Neural crest cell (in vitro differentiated cells): ENCODE measurements around the gene ZNF629. TPM values are rescaled to one million over a fixed set of nuclear protein-coding genes. Genes with fewer than 3 reads are reported as not detected.
A peak's percentile ranks its signal among the peaks of the same experiment; 100 is the strongest.

Experiments
- DNase-seq: peaks from one replicate; pipeline ENCODE4 v3.0.0; 2021; ENCODE audit warnings: low read depth, mixed read lengths, low spot score
- H3K27ac Mint-ChIP-seq: one replicate; pipeline ENCODE4 v1.8.0; 2021; ENCODE audit warnings: mild to moderate bottlenecking, mixed read lengths; ENCODE audit not compliant: unreplicated experiment
- H3K27me3 Mint-ChIP-seq: 2 replicates; pipeline ENCODE4 v1.8.0; 2021; ENCODE audit warnings: low read depth, mild to moderate bottlenecking, mixed read lengths
- H3K36me3 Mint-ChIP-seq: 2 replicates; pipeline ENCODE4 v1.8.0; 2021; ENCODE audit warnings: low read depth, mild to moderate bottlenecking, mixed read lengths
- H3K4me1 Mint-ChIP-seq: 2 replicates; pipeline ENCODE4 v1.8.0; 2021; ENCODE audit warnings: mixed read lengths
- H3K4me3 Mint-ChIP-seq: one replicate; pipeline ENCODE4 v1.8.0; 2021; ENCODE audit warnings: mild to moderate bottlenecking, mixed read lengths
- H3K9me3 Mint-ChIP-seq: 2 replicates; pipeline ENCODE4 v1.8.0; 2021; ENCODE audit warnings: mixed read lengths
- CTCF ChIP-seq: fragments of 200-600 bp; sonication (generic); conservative IDR thresholded peaks from 2 replicates; pipeline ENCODE4 v1.5.0; 2021; ENCODE audit warnings: antibody characterized with exemption, mild to moderate bottlenecking
- total RNA-seq: library from RNA; stranded (reverse); gene quantifications from 2 replicates; pipeline ENCODE4 v1.2.1, GENCODE V29; 2021

ZNF629 gene
- total RNA-seq, 1 donor from 2014 or later: 41.0 TPM

- Mint-ChIP-seq H3K27ac (no peak overlapping the region), H3K36me3 (no peaks in the 10 kb centered on the region), H3K9me3 (no peaks in the 10 kb centered on the region), H3K4me3 (peak overlapping the region; percentile 38), H3K4me1 (no peaks in the 10 kb centered on the region), H3K27me3 (no peaks in the 10 kb centered on the region)
- TF ChIP-seq CTCF: no peak
- DNase-seq: no peak
These were observed 6.6 kb upstream of the ZNF629 start for GRCh38 chr16:30793508-30794069.

- Mint-ChIP-seq H3K36me3 (peaks cover 3% of the 10 kb centered on the region), H3K4me3 (peak overlapping the region; percentile 96), H3K4me1 (peaks cover 14% of the 10 kb centered on the region), H3K9me3 (no peaks in the 10 kb centered on the region), H3K27ac (peak overlapping the region; percentile 93), H3K27me3 (no peaks in the 10 kb centered on the region)
- no peak for DNase-seq
- no peak for TF ChIP-seq CTCF
These were observed 791 bp upstream of the ZNF629 start for GRCh38 chr16:30787613-30788378.

GRCh38 chr16:30786115-30786935, 680 bp downstream of the ZNF629 start:
- peak; percentile 40 for DNase-seq
- no peaks in the 10 kb centered on the region for H3K27me3 Mint-ChIP-seq
- H3K9me3 Mint-ChIP-seq: no peaks in the 10 kb centered on the region
- peaks cover 3% of the 10 kb centered on the region for H3K36me3 Mint-ChIP-seq
- H3K27ac Mint-ChIP-seq: peak overlapping the region; percentile 92
- TF ChIP-seq CTCF: no peak
- H3K4me3 Mint-ChIP-seq: peak overlapping the region; percentile 93
- peaks cover 14% of the 10 kb centered on the region for H3K4me1 Mint-ChIP-seq

GRCh38 chr16:30785126-30786106, 1.6 kb downstream of the ZNF629 start:
- peaks cover 3% of the 10 kb centered on the region for H3K36me3 Mint-ChIP-seq
- H3K4me3 Mint-ChIP-seq: peak overlapping the region; percentile 93
- no peaks in the 10 kb centered on the region for H3K27me3 Mint-ChIP-seq
- H3K27ac Mint-ChIP-seq: no peak overlapping the region
- H3K4me1 Mint-ChIP-seq: peaks cover 14% of the 10 kb centered on the region
- no peak for DNase-seq
- H3K9me3 Mint-ChIP-seq: no peaks in the 10 kb centered on the region
- no peak for TF ChIP-seq CTCF

GRCh38 chr16:30784215-30784614, 2.8 kb downstream of the ZNF629 start:
- Mint-ChIP-seq H3K4me1 (peaks cover 14% of the 10 kb centered on the region), H3K36me3 (peaks cover 3% of the 10 kb centered on the region), H3K27me3 (no peaks in the 10 kb centered on the region), H3K27ac (no peak overlapping the region), H3K4me3 (peak overlapping the region; percentile 93), H3K9me3 (no peaks in the 10 kb centered on the region)
- TF ChIP-seq CTCF: no peak
- DNase-seq: no peak
